Renal cortical epithelial cell (primary cell): Measurements from ENCODE around the gene PFKFB4. TPM values are rescaled to one million over a fixed set of nuclear protein-coding genes. Genes with fewer than 3 reads are reported as not detected.
A peak's percentile ranks its signal among the peaks of the same experiment; 100 is the strongest.
"Not testable (repeated sequence)": the region's sequence is repeated elsewhere in the genome, so short reads cannot be mapped to it uniquely, and the experiment has no call there.

Source experiments
- DNase-seq: peaks from one replicate; pipeline ENCODE4 v3.0.0-alpha.2; 2011; ENCODE audit warnings: low read depth
- total RNA-seq: library from RNA; depleted of rRNA; stranded (reverse); fragments of >200 nt; gene quantifications from 2 replicates; pipeline ENCODE4 v1.2.3, GENCODE V29; 2014

Gene PFKFB4
- total RNA-seq, 1 donor from 2014 or later, result 38.2 TPM

GRCh38 chr3:48492461-48493202 is 64.0 kb downstream of the PFKFB4 start:
- DNase-seq, result peak; percentile 62

- DNase-seq, result no peak
Measured at GRCh38 chr3:48486952-48487351, 69.7 kb downstream of the PFKFB4 start.

GRCh38 chr3:48482822-48483221 is 73.8 kb downstream of the PFKFB4 start:
- DNase-seq, result not testable (repeated sequence)

- not testable (repeated sequence) for DNase-seq
Measured at GRCh38 chr3:48480891-48481290, 75.7 kb downstream of the PFKFB4 start.

GRCh38 chr3:48478626-48479555 is 77.7 kb downstream of the PFKFB4 start:
- no peak for DNase-seq

GRCh38 chr3:48477959-48478520 is 78.6 kb downstream of the PFKFB4 start:
- DNase-seq, result no peak

- DNase-seq, result no peak
Measured at GRCh38 chr3:48476426-48477053, 80.1 kb downstream of the PFKFB4 start.

- no peak for DNase-seq
Measured at GRCh38 chr3:48475188-48475587, 81.4 kb downstream of the PFKFB4 start.

GRCh38 chr3:48474619-48475018 is 82.0 kb downstream of the PFKFB4 start:
- DNase-seq, result no peak

- DNase-seq, result not testable (repeated sequence)
Measured at GRCh38 chr3:48474031-48474430, 82.6 kb downstream of the PFKFB4 start.

- no peak for DNase-seq
Measured at GRCh38 chr3:48473617-48473952, 83.0 kb downstream of the PFKFB4 start.

GRCh38 chr3:48472923-48473616 is 83.5 kb downstream of the PFKFB4 start:
- DNase-seq, result peak; percentile 84

GRCh38 chr3:48472673-48472922 is 84.0 kb downstream of the PFKFB4 start:
- no peak for DNase-seq

- DNase-seq, result no peak
Measured at GRCh38 chr3:48470286-48470685, 86.3 kb downstream of the PFKFB4 start.

- no peak for DNase-seq
Measured at GRCh38 chr3:48469046-48469915, 87.3 kb downstream of the PFKFB4 start.

- no peak for DNase-seq
Measured at GRCh38 chr3:48468329-48468731, 88.3 kb downstream of the PFKFB4 start.

Other genes with a start within 250 kb of the PFKFB4 start
- gene SPINK8, start 223.1 kb downstream of the PFKFB4 start, total RNA-seq, result not detected in 2 replicates
- gene FBXW12, start 184.6 kb downstream of the PFKFB4 start, total RNA-seq, result not detected in 2 replicates
- gene PLXNB1, start 126.7 kb downstream of the PFKFB4 start, total RNA-seq, result 38.2 and 191 TPM in 2 replicates
- 24.0 and 37.5 TPM in 2 replicates for gene CCDC51, start 116.7 kb downstream of the PFKFB4 start, total RNA-seq
- 201 and 228 TPM in 2 replicates for gene TMA7, start 116.5 kb downstream of the PFKFB4 start, total RNA-seq
- 4.3 and 5.2 TPM in 2 replicates for gene ATRIP, start 110.1 kb downstream of the PFKFB4 start, total RNA-seq
- gene SHISA5, start 52.6 kb downstream of the PFKFB4 start, total RNA-seq, result 116 and 143 TPM in 2 replicates
- 4.0 and 11.5 TPM in 2 replicates for gene UCN2, start 7.0 kb upstream of the PFKFB4 start, total RNA-seq
- 129 and 165 TPM in 2 replicates for gene COL7A1, start 38.5 kb upstream of the PFKFB4 start, total RNA-seq
- 549 and 618 TPM in 2 replicates for gene UQCRC1, start 52.8 kb upstream of the PFKFB4 start, total RNA-seq
- gene TMEM89, start 65.0 kb upstream of the PFKFB4 start, total RNA-seq, result not detected in 2 replicates
- 21.0 and 45.5 TPM in 2 replicates for gene SLC26A6, start 78.7 kb upstream of the PFKFB4 start, total RNA-seq
- gene CELSR3, start 106.1 kb upstream of the PFKFB4 start, total RNA-seq, result 1.9 and 2.7 TPM in 2 replicates
- 6.3 and 26.7 TPM in 2 replicates for gene NCKIPSD, start 129.1 kb upstream of the PFKFB4 start, total RNA-seq
- gene IP6K2, start 160.4 kb upstream of the PFKFB4 start, total RNA-seq, result 50.7 and 96.5 TPM in 2 replicates